NCI-H2081 treated with DMSO at 0.1 percent for 48 hours (cell line): ENCODE data around the gene GNAL.
"Not testable (repeated sequence)": the region's sequence is repeated elsewhere in the genome, so short reads cannot be mapped to it uniquely, and the experiment has no call there.

Source experiments
- DNase-seq: peaks from one replicate; lab custom pipeline; 2025; lab: John Stamatoyannopoulos, UW

GNAL gene

DNA sequence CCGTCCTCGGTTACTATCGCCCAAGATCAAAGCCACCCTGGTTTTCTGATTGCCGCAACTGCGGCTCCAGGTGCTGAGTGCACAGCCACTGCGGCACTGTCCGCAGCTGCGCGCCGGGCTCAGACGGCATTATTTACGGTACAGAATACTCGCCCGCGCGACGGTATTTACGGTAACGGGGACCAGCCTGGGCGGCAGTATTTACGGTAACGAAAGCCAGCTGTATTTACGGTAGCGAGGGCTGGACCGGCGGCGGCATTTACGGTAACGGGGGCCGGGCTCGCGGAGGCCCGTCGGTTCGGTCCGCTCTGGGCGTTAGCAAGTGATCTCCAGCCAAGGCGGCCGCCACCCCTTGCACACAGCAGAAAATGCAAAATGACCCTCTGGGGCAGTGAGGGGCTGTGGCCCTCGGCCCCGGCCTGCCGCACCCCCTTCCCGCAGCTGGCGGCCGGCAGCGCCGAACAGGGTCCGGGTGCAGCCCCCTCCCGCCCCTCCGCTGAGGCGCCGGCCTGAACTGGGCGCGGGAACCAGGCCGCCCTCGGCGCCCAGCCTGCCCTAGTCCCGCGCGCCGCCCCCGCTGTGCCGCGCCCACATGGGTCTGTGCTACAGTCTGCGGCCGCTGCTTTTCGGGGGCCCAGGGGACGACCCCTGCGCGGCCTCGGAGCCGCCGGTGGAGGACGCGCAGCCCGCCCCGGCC, at the start of gene GNAL:
Gene GNAL, plus strand, starts transcription at position 293 of the 697 bp plus-strand sequence. Its CDS starts 300 bp downstream, at position 593.
- DNase-seq, result no peak

DNA sequence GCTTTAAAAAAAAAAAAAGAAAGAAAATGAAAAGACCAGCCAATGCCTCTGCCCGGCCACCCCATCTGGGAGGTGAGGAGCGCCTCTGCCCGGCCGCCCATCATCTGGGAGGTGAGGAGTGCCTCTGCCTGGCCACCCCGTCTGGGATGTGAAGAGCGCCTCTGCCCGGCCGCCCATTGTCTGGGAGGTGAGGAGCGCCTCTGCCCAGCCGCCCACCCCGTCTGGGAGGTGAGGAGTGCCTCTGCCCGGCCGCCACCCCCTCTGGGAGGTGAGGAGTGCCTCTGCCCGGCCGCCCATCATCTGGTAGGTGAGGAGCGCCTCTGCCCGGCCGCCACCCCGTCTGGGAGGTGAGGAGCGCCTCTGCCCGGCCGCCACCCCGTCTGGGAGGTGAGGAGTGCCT, 41.8 kb upstream of the GNAL start:
- DNase-seq, result not testable (repeated sequence)

DNA sequence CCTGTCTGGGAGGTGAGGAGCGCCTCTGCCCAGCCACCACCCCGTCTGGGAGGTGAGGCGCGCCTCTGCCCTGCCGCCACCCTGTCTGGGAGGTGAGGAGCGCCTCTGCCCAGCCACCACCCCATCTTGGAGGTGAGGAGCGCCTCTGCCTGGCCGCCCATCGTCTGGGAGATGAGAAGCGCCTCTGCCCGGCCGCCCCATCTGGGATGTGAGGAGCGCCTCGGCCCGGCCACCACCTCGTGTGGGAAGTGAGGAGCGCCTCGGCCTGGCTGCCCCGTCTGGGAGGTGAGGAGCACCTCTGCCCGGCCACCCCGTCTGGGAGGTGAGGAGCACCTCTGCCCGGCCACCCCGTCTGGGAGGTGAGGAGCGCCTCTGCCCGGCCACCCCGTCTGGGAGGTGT, 41.3 kb upstream of the GNAL start:
- not testable (repeated sequence) for DNase-seq

DNA sequence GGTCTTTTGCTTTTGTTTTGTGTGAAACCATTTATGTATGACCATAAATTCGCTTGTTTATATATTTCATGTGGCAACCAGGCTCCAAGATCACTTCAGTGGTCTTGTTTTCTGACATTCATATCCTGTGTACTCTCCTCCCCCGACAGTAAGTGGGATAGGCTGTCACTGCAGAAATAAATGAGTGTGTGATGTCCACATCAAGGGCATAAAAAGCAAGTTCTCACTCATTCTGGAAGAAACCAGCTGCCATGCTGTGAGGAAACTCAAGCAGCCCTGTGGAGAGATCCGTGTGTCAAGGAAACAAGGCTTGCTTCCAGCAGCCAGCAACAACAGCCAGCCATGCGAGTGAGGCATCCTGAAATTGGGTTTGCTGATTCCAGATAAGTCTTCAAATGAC, 39.2 kb upstream of the GNAL start:
- DNase-seq, result no peak

DNA sequence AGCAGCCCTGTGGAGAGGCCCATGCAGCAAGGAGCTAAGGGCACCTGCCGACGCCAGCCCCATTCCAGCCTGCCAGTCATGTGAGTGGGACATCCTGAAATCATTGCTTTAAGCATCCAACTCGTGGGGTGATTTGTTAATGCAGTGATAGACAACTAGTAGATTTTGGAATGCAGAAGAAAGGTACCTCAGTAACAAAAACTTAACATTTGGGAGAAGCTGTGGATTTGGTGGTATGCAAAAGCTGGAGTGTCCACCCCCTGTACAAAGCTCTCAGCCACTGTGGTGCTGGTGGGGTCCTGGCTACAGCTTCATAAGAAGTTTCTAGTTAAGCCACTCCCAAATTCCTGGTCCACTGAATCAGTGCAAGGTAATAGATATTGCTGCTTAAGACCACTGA, 37.2 kb upstream of the GNAL start:
- no peak for DNase-seq

DNA sequence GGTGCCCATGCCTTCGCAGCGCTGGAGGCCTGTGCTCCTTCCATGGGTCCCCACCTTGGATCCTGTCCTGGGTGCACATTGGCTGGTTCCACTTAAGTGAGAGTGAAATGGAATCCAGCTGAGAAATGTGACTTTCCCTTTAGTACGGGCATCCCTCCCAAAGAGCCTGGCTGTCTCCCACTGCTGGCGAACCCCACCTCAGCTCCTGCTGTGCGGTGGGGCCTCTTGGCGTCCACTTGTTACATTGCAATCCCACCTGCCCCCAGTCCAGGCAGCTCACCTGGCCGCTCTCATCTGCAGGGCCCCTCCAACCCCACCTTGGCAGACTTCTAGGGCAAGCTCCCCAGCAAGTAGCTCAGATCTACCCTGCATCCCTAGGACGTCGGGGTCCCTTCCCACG, 35.5 kb upstream of the GNAL start:
- DNase-seq, result no peak

DNA sequence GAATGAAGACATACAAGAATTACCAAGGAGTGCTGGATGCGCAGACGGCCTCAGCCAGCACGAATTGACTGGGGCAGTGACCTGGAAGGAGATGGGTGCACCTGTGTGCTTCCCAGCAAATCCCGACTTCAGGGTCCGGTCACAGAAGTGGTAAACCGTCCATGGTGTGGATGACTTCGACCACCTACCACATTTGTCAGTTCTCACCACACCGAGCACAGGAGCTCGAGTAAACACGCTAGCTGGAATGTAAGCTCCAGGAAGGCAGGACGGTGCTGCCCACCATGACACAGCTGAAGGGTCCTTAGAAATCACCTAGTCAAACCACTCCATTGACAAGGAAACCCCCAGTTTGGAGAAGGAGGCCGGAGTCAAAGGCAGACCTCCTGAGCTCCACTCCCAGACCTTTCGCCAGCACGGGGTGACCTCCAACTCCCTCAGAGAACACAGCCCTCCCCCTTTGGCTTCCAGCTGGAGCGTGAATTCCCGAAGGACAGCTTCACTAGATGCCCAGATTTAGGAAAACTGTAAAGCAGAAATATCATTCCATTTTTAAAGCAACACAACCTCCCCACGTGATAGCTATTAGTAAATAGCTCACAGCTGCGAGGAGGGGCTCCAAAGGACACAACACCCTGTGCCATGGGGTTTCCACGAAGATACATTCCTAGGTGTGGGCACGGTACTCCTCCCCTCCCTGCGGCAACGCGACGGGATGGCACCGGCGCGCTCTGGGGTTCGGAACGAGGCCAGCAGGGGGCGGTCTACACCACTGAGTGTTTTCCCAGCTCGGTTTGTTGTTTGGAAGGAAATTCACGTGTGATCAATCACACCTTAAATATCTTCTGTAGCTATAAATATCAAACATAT, 34.1 kb upstream of the GNAL start:
- DNase-seq, result no peak

DNA sequence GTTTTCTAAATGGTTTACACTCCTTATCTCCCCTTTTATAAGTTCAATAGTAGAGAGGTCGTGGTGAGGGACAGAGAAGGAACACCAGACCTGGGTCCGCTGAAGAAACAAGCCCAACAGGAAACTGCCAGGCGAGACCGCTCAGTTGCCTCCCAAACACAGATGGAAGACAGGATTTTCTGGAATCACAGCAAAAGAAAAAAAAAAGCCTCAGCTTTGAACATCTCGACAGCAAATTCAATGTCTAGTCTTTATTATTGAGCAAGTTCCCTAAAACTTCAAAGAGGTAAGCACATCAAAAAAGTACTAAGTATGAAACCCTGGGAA, 33.5 kb upstream of the GNAL start:
- DNase-seq, result no peak

DNA sequence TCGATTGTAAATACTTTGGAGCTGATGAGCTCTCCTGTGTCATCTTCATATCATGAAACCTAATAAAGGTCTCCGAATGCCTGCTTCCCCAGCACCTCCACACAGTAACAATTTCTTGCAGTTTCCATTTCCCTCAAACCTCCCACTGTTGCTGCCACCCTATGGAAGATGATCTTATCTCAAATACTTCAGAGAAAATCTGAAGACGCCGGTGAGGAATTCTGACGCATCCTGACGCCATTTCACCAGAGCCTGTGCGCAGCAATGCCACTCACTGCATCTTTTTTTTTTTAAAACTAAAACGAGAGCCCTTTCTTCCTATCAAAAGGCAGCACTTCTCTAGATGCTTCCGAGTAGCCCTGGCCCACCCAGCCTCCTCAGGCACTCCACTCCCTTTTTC, 31.9 kb upstream of the GNAL start:
- DNase-seq, result no peak

DNA sequence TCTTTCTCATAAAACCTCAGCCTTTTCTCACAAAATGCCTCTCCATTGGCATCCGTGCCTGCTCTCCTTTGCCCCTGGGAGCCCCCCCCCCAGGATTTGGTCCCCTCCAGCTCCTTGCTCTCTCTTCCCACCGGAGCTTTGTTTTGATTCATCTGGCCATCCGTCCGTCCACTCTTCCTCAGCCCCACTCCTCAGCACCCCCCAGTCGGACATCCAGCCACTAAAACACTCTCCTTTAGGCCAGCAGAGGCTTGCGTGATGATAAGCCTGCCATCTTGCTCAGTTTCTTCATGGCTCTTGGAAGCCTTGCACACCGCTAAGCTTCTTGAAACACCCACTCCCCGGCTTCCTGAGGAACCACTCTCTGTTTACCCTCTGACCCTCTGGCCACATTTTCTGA, 31.5 kb upstream of the GNAL start:
- no peak for DNase-seq

DNA sequence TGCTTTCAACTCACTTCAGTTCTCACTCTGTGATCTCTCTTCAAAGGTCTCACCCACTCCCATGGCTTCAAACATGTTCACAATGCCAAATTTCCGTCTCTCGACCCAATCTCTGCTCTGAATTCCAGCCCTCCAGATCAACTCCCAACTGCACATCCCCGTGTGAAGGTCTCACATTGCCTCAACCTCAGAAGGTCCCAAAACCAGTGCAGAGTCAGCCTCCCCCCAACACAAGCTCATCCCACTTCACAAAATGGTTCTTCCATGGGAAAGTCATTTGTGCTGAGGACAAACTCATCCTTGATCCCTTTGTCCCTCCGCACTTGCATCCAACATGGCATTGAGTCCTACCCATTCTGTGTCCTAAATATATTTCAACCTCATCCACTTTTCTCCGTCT, 31.0 kb upstream of the GNAL start:
- DNase-seq, result no peak

DNA sequence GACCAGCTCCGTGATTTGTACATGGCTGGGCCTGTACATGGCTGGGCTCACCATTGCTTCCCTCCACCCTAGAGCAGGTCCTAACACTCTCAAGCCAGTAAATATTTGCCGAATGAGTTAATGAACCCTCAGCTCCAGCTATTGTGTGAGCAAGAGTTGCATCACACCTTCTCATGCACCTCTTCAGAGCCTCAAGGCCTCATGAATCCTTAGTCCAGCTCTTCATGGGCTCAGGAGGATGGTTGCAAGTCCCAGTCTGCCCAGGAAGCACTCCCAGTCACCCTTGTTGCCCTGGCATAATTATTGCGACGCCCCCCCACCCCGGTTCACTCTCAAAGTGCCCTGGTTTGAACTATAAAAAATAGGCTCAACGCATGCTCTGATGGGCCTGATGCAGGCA, 30.1 kb upstream of the GNAL start:
- DNase-seq, result no peak

DNA sequence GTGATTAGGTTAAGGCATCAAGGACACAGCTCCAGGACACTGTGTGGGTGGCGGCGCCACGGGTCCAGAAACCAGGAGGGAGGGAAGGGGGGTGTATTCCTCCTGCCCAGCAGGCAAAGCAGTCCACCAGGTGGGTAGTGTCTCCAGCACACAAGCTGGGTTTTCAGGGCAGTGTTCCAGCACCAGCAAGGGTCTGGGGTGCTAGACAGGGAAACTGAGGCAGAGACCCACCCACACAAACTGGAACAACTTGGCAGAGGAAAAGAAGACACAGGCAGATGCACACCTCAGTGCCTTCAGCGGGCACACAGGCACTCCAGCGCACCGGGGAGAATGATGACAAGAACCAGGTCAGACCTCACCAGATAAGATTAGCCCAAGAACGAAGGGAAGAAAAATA, 28.4 kb upstream of the GNAL start:
- DNase-seq, result no peak

DNA sequence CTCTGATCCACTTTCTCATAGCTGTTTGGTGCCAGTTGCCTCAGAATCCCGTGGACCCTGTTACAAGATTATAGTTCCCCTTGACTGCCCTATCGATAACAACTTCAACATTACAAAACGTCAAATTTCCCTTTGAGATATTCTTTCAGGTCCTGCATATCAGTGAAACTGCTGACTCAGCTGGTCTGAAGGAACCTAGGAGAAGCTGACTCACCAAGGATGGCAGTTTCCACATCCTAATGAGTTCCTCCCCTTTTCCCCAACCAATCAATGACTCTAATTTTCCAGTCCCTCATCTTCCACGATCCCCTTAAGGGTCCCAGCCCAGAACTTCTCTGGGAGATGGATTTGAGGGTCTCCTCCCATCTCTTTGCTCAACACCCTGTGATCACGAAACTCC, 27.6 kb upstream of the GNAL start:
- DNase-seq, result no peak

DNA sequence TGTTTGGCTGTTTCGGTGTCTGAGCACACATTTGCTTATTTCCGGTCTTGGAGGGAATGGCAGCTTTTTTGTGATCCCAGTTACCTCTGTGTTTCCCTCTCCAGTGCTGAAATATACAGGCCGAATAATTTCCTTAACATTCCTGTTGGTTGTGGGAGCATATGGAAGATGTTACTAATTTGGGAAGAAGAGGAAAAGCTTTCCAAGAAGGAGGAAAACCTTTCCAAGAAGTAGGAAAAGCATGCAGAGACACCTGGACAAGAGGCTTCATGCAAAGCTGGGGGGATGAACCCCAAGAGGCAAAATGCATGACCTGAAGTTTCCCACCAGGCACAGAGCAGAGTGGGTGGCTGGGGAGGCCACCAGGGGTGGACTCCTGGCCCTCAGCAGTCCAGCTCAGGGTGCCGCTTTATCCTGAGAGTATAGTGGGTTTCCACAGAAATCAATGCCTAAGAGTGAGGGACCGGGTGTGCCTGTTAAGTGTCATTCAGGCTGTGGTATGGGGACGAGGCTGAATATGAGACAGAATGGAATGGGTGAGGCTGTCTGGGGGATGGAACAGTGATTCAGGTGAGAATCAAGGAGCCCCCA, 25.5 kb upstream of the GNAL start:
- DNase-seq, result no peak

DNA sequence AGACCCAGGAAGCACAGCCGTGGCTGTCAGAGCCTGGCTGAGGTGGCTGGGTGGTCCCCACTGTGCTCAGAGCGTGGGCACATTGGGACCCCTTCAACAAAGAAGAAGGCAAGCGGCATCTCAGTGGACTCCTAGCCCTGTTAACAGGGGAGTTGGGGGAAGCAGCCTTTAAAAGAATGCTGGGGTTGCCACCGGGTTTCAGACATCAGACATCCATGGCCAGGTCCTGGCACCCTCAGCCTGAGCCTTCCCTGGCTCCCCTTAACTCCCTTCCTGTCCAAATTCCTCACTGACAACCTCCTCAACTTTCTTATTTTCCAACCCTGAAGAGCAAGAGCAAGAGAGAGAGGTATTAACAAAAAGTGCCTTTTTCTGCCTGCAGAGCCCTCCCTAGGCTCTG, 24.8 kb upstream of the GNAL start:
- DNase-seq, result no peak

DNA sequence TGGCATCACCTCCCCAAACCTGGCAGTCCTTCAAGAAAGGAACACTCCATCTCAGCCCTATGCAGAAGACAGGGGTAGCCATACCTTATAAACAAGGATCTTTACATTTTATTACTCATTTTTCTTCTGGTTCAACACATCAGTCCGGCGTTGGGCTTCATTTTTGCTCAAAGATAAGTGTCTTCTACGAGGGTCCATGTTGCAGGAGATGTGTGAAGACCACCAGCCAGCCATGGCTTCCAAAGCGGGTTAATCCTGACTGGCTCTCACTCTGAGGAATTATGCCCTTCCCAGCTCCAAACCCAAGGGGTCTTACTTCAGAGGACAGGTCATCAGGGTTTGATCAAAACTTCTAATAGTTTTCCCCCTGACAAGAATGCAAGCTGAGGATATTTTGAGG, 23.9 kb upstream of the GNAL start:
- DNase-seq, result no peak

DNA sequence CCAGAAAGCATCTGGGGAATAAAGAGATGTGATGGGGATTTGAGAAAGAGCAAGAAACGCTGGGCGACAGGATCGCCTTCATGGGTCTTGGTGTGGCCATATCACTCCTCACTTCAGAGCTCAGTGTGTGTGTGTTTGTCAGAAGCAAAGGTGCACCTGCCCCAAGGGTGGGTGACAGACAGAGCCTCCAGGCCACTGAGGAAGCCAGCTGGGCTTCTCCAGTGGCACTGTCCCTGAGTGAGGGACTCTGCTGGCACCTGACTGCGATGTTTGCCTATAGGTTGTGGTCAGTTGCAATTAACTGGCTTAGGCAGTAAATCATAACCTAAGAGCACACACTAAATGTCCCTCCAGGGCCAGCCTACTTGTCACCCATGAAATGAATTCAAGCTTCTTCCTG, 23.5 kb upstream of the GNAL start:
- DNase-seq, result no peak

DNA sequence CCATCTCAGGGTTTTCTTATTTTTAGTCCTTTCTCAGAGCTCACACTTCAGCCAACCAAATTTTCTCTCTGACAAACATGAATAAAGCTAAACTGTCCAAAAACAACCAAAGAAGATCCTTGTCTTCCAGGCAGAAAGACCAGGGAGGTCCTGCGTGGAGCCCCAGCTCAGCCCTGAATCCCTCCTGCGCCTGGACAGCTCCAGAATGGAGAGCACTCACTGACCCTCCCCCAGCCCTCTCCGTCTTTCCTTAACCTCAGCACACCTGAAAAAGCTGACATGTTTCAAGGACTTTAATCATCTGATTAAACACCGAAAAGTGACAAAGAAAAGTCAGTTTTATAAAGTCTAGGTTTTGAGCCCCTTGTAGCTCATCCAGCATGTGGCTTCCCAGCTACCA, 22.9 kb upstream of the GNAL start:
- no peak for DNase-seq

DNA sequence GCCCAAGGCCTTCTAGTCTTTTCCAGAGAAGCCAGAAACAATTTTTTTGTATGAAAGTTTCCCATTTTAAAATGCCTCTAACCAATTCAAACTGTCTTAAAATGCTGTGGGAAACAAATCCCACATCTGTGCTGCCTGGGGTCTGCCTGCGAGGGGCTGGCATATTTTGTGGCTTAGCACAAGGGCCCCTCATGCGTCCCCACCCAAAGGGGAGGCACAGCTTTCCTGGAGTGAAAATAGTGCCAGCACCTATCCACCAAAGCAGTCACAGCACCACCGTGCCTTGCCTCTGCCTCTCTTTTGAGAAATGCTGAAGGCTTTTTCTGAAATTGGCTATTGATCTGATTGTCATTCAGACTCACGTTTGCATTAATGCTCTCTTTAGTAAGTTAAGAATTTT, 22.2 kb upstream of the GNAL start:
- DNase-seq, result no peak

DNA sequence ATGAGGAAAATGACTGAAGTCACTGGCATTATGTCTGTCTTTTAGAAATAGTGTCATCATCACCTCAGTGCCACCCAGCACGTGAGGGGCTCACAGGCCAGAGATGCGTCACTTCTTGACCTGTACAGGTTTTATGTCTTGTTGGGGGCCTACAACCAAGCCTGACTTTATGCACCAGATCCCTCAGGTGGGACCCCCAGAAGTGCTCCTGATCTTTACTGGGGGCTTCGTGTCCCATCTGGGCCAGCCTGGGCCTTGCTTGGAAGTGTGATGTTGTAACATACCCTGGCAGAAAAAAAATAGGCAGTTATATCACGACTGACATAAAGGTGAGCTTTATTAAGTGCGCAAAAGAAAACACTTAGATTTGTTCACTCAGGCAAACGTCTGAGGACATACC, 21.5 kb upstream of the GNAL start:
- DNase-seq, result no peak

DNA sequence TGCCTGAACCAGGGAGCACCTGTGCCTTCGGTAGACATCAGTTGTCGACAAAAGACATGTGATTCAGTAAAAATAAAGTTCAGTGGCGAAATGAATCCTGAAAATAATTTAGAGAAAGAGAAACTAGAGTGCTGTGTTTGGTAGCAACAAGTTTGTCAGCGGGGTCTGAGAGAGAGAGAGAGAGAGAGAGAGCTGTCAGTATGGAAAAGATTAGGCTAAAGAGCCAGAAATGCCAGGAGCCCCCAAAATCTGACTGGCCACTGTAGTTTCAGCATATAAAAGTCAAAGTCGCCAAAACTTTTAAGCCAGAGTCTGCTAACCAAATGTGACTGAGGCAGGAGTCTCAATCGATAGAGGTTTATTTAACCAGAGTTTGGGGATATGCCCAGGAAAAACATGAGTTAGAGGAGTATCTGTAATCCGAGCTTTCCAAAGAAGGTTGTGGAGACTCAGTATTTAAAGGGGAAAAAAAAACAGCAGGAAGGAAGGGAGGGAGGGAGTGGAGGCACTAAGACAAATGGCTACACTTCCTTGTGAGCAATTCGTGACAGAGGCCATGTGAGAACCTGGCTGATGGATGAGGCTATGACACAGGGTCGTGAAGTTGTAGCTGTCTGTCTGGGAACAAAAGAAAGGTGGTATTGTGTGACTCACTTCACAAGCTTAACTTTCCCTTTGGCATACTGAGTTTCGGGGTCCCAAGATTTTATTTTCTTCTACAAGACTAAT, 20.5 kb upstream of the GNAL start:
- DNase-seq, result no peak
